ENCODE data around the gene FAM174B.
"Not testable (repeated sequence)": the region's sequence is repeated elsewhere in the genome, so short reads cannot be mapped to it uniquely, and the experiment has no call there.

FAM174B gene

DNA sequence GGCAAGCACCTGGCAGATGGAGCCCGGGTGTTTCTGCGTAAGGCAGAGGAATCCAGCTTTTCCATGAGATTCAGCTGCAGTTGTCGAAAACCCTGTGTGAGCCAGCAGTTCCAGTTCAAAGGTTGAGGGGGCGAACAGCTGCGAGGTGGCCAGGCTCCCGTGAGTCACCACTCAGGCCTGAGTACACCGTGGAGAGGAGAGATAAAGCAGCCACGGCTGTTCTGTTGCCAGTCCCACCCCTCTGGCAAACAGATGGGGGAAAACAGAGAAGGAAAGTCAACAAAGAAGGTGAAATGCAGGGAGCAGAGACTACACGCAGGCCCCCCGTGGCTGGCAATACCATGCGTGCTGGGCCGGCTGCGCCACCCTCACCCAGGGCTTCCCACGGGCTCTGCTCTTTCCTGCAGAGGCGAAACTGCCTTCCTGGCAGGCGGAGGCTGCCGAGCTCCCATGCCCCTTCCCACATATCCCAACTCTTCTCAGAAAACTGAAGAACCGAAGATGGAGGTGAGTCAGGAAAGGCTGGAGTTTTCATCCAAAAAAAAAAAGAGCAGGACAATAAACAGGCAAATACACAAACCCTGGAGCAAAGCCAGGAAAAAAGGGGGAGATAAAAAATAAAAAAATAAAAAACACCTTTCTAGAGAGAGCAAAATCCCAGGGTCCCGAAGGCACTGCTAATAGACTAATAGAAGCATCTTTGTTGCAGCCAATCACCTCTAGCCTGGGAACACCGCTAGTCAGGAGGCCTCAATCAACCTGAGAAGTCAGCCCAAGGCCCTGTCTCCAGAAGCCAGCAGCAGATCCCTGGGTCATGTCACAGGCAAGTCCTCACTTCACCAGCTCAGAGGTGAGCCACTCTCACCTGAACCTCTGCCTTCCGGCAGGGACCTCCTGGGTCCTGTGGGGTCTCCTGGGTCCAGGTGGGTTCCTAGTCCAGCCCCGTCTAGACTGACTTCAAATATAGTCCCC is 37.7 kb downstream of the FAM174B start:
- DNase-seq (ENCODE audit: low read depth) = no peak

DNA sequence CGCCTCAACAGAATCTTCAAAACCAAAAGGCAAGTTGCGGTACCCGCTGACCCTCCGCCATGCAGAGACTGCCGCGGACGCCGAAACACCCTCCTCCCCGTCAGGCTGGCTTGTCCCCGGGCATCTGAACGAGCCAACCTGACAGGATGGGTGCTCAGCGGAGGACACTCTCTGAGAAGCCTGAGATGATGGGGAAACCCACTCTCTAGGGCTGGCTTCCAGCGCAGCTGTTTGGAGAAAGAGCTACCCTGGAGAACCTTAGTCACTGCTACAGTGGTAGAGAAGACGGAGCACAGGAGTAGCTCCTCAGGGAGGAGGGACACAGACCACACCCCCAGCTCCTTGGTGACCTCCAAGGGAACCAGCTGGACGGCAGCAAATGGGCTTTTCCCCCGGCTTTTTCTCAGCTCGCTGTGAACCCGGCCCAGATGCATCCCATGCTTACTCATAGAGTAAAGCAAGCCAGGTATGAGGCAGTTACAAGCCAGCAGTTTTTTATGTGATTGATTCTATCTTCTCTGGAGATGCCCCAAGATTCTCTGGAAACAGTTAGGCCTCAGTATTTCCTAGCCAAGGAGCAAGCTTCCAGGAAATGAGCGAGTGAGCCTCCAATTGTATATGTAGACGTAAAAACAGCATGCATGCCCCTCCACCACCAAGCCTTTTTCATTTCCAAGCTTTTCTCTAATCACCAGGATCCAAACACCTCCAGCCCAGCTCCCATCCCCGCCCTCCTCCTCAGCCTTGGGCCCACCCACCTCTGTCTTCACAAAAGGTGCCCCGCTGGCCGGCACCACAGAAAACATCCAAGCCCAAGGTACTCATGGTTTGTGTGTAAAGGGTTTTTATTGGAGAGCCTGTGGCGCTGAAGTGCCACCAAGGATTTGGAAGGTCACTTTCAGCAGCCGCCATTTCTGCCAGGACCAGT is 38.7 kb downstream of the FAM174B start:
- no peak for DNase-seq (ENCODE audit: low read depth)

DNA sequence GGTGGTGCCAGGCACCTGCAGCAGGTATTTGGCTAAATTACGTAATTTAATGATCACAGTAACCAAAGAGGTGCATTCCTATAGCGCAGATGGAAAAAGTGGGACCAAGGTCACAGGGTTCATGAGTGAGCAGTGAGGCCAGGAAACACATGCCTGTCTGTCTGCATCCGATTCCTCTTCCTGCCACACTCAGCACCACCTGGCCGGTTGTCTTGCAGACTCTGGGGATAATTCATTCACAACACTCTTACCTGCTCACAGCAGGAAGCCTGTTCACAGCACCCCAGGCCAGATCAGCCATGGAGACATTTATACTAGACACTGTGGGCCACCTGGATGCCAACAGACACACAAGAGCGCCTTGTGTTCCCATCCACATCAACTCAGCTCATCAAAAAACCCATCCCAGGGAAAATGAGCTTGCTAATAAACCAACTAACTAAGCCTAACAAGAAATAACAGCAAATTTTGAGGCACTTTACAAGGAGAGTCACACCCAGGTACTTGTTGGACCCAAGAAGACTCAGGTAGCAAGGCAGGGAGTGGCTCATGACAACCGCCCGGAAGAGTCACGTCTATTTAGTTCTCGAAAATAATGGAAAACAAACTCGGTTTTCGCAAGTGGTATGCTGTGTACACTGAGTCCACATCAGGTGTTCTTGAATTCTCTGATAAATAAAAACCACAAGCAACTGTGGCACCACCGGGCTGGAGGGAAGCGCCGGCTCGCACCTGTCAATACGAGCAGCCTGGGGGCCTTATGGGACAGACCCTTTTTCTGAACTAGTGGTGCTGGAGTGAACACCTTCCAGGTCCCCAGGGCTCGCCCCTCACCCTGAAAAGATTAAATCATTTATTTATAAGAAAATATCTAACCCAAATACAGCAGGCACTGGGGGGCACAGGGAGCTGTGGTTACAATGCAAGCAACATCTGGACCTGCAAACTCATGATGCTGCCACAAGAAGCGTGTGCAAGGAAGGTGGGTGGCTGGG is 40.5 kb downstream of the FAM174B start:
- DNase-seq (ENCODE audit: low read depth) = no peak

GRCh38 chr15:92614301-92614700 is 41.3 kb downstream of the FAM174B start:
- DNase-seq (ENCODE audit: low read depth) = no peak

DNA sequence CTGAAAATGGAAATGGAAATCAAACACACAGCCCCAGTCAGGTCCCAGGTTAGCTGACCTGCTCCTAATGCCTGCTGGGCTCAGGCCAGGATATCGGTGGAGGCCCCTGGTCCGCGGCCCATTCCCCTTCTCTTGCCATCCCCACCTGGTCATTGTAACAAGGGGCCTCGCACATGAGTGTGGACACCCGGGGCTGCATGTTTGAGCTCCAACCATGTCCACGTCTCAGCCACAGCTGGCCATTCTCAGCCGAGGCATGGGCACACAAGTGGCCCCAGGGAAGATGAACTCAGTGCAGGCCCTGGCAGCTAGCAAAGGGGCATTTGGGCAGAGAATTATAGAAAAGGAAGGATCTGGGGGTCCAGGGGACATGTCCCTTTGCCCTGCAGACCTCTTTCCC is 41.7 kb downstream of the FAM174B start:
- DNase-seq (ENCODE audit: low read depth) = no peak

GRCh38 chr15:92612891-92613290 is 42.7 kb downstream of the FAM174B start:
- no peak for DNase-seq (ENCODE audit: low read depth)

DNA sequence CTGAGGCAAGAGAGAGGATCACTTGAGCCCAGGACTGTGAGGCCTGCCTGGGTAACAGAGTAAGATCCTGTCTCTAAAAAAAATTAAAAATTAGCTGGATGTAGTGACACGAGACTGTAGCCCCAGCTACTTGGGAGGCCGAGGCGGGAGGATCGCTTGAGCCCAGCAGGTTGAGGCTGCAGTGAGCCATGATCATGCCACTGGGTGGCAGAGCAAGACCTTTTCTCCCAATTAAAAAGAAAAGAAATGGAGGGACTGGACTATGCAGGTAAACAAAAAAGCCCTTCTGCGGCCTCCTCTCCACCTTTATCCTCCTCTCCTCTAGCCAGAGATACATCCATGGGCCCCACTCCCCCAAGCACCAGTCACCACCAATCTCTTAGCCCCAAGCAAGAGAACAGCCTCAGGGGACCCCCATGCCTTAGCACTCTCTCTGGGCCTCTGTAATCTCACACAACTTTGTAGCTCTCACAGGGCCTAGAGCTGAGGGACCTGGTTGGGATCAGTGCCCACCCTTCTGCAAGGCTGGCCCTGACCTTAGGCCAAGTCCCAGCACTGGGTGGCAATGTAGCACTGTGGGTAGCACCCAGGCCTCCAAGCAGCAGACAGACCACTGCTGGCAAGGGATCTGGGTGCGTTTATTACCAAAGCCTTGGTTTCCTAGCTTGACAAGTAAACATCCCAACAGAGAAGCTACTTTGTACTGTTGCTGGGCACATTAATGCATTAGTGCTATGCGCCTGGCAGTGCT is 43.4 kb downstream of the FAM174B start:
- DNase-seq (ENCODE audit: low read depth) = no peak

GRCh38 chr15:92611150-92611549 is 44.4 kb downstream of the FAM174B start:
- DNase-seq (ENCODE audit: low read depth) = no peak

DNA sequence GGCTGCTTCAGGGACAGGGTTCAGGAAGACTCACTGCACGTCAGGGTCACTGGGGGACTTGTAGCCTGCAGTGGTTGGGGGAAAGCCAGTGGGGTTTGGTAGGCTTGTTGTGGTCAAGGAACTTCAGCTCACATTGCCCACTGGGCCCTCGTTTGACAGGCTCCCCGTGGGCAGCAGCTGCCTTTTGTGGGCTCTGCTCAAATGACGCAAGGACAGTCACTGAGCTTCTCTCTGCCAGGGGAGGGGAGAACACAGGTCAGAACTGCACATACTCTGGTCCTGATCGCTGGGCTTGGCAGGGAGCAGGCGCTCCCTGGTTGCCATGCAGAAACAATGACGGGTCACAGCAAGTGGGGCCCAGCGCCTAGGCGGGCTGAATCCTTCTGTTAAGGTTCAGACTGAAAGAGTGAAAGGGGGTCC is 45.5 kb downstream of the FAM174B start:
- no peak for DNase-seq (ENCODE audit: low read depth)

- no peak for DNase-seq (ENCODE audit: low read depth)
Measured at GRCh38 chr15:92608866-92609700, 46.5 kb downstream of the FAM174B start.

- DNase-seq (ENCODE audit: low read depth) = not testable (repeated sequence)
Measured at GRCh38 chr15:92606836-92607150, 48.8 kb downstream of the FAM174B start.

GRCh38 chr15:92606126-92606835 is 49.3 kb downstream of the FAM174B start:
- DNase-seq (ENCODE audit: low read depth) = no peak

- no peak for DNase-seq (ENCODE audit: low read depth)
Measured at GRCh38 chr15:92605225-92605944, 50.2 kb downstream of the FAM174B start.

- DNase-seq (ENCODE audit: low read depth) = no peak
Measured at GRCh38 chr15:92603743-92604470, 51.7 kb downstream of the FAM174B start.

DNA sequence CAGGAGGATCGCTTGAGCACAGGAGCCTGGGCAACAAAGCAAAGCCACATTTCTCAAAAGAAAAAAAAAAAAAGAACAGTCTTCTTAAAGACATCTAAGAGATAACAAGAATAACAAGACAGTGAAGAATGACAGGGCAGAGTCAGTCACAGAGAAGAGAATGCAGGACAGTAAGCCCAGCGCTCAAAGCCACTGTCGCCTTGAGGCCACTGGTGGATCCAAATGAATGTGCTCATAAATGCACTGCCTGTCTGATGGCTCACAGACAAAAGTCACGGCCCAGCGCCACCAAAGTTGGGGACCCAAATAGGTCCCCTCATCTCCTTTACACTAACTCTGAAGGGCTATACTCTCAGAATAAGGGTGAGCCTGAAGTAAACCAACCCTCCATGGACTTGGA is 52.3 kb downstream of the FAM174B start:
- no peak for DNase-seq (ENCODE audit: low read depth)

- DNase-seq (ENCODE audit: low read depth) = no peak
Measured at GRCh38 chr15:92602267-92602593, 53.3 kb downstream of the FAM174B start.

DNA sequence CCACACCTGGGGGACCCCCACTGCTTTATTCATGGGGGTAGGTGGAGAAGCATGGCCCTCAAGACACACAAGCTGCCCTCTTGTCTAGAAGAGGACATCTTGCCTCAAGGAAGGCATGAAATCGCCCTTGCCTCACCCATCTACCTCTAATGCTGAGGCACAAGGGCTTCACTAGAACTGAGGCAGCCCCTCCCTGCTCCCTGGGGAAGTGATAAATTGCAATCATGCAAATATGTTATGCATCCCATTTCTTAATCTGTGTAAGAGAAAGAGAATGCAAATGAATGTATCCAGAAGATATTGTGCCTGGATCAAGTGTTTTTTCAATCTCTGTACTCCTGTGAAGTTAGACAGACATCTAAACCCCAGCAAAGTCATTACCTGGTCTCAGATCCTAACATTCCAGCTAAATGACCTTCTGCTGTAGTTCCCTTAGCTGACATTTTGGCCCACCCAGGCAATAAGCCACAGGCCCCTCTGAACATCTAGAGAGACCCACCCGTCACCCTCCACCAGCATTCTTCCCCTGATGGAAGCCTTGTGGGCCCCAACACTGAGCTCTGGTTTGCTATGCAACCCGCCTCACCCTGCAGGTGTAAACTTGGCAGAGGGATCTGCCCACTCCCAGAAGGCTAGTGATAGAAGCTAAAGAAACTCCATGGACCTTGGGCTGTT is 53.8 kb downstream of the FAM174B start:
- DNase-seq (ENCODE audit: low read depth) = no peak

- DNase-seq (ENCODE audit: low read depth) = no peak
Measured at GRCh38 chr15:92600856-92601255, 54.7 kb downstream of the FAM174B start.

All from stromal cell of bone marrow (primary cell).